Upper lobe of left lung (tissue), 4 donors: ENCODE results near the gene PARVB.

ENCODE experiments used
- CTCF ChIP-seq, 6 experiments: fragments of 450-650 bp in 4 of 6; fragments of 200-600 bp in 2 of 6; sonication (generic) in 2 of 6; IDR thresholded peaks; one replicate each; pipeline ENCODE4 v1.5.1; 2016 to 2019; ENCODE audit warnings: antibody characterized with exemption in 6 of 6
- POLR2A ChIP-seq, 4 donors: fragments of 450-650 bp; IDR thresholded peaks; one replicate each; pipeline ENCODE4 v1.5.1; 2016 to 2017; ENCODE audit warnings: antibody characterized with exemption in 4 of 4, mild to moderate bottlenecking in 2 of 4
- POLR2AphosphoS5 ChIP-seq, 2 donors: sonication (generic); formaldehyde crosslinking; IDR thresholded peaks; one replicate each; pipeline ENCODE4 v1.5.1; 2017; ENCODE audit warnings: antibody characterized with exemption in 2 of 2

DNA sequence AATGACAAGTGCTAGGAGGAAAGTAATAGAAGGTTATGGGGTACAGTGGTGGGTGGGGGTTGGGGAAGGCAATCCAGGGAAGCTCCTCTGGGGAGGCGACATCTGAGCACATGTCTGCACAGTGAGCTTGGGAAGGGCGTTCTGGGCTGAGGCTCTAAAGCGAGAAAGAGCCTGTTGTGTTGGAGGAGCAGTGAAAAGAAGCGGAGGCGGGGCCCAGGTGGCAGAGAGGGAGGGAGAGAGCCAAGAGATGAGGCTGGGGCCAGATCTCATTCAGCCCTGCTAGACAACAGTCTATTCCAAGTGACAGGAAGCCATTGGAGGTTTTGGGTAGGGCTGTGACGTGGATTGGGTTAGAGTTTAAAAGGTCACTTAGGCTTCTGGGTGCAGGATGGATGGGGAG is 101.3 kb downstream of the PARVB start:
- no peak for TF ChIP-seq CTCF (IDR thresholded peaks at IDR 0.05)
- TF ChIP-seq POLR2A (IDR thresholded peaks at IDR 0.05), result no peak
- no peak for TF ChIP-seq POLR2AphosphoS5 (IDR thresholded peaks at IDR 0.05)
